PC-3 (cell line): Measurements from ENCODE around the gene ALPK1. TPM values are rescaled to one million over a fixed set of nuclear protein-coding genes. Genes with fewer than 3 reads are reported as not detected.
A peak's percentile ranks its signal among the peaks of the same experiment; 100 is the strongest.

Source experiments
- ATAC-seq: fragments of 200-7000 bp; cut with Tn5 transposase; 2 replicates; pipeline ENCODE4 v1.9.1; 2020; ENCODE audit warnings: mild to moderate bottlenecking, moderate library complexity
- BruUV-seq: library from RNA; stranded (reverse); fragments of 400-500 nt; replicated peaks from 2 replicates; lab custom pipeline; 2021; lab: Mats Ljungman, UMichigan
- CTCF ChIA-PET: fragments of 300-600 bp; sonication (Branson Sonifier 250); formaldehyde crosslinking; loops from one replicate; lab custom pipeline; 2022; ENCODE audit warnings: antibody characterized with exemption; lab: Charles Lee
- POLR2A ChIA-PET: fragments of 300-600 bp; sonication (Branson Sonifier 250); formaldehyde crosslinking; loops from one replicate; lab custom pipeline; 2022; ENCODE audit warnings: antibody characterized with exemption; ENCODE audit not compliant: unreplicated experiment; lab: Charles Lee
- DNase-seq: peaks from one replicate; pipeline ENCODE4 v3.0.0-alpha.2; 2015
- H2AFZ ChIP-seq: fragments of 300-600 bp; sonication (generic); 2 replicates; pipeline ENCODE4 v1.6.0; 2016; ENCODE audit warnings: antibody characterized with exemption, low read length
- H3F3A ChIP-seq: fragments of 300-600 bp; sonication (generic); one replicate; pipeline ENCODE4 v1.6.0; 2017; ENCODE audit warnings: antibody characterized with exemption, low read length, control low read depth, mild to moderate bottlenecking; ENCODE audit not compliant: unreplicated experiment
- H3K27ac ChIP-seq: fragments of 300-600 bp; sonication (generic); 2 replicates; pipeline ENCODE4 v1.5.1; 2016; ENCODE audit warnings: mild to moderate bottlenecking, low read length
- H3K27me3 ChIP-seq: fragments of 300-600 bp; sonication (generic); 2 replicates; pipeline ENCODE4 v1.6.1; 2016; ENCODE audit warnings: low read length, mixed read lengths
- H3K36me3 ChIP-seq: fragments of 300-600 bp; sonication (generic); 2 replicates; pipeline ENCODE4 v1.6.1; 2016; ENCODE audit warnings: low read depth, mixed run types, low read length, mixed read lengths
- H3K4me1 ChIP-seq: fragments of 300-600 bp; sonication (generic); 2 replicates; pipeline ENCODE4 v1.5.1; 2016; ENCODE audit warnings: low read length; ENCODE audit not compliant: insufficient read depth
- H3K4me2 ChIP-seq: fragments of 300-600 bp; sonication (generic); 2 replicates; pipeline ENCODE4 v1.6.0; 2016; ENCODE audit warnings: low read length
- H3K4me3 ChIP-seq: fragments of 300-600 bp; sonication (generic); 2 replicates; pipeline ENCODE4 v1.5.1; 2016; ENCODE audit warnings: mild to moderate bottlenecking, low read length, mixed read lengths
- H3K79me2 ChIP-seq: fragments of 300-600 bp; sonication (generic); 2 replicates; pipeline ENCODE4 v1.6.1; 2017; ENCODE audit warnings: low read length, mixed read lengths
- H3K9ac ChIP-seq: fragments of 300-600 bp; sonication (generic); 2 replicates; pipeline ENCODE4 v1.6.0; 2016; ENCODE audit warnings: mild to moderate bottlenecking, low read length
- H3K9me2 ChIP-seq: fragments of 300-600 bp; sonication (generic); replicated peaks from 2 replicates; pipeline ENCODE4 v1.6.1; 2016; ENCODE audit warnings: mixed run types, low read length, mixed read lengths
- H3K9me3 ChIP-seq: fragments of 300-600 bp; sonication (generic); 2 replicates; pipeline ENCODE4 v1.6.1; 2016; ENCODE audit warnings: low read length, mixed read lengths
- H4K20me1 ChIP-seq: fragments of 300-600 bp; sonication (generic); 2 replicates; pipeline ENCODE4 v1.6.1; 2016; ENCODE audit warnings: low read length, mixed read lengths
- CTCF ChIP-seq: fragments of 300-600 bp; sonication (generic); conservative IDR thresholded peaks from 2 replicates; pipeline ENCODE4 v1.5.1; 2017; ENCODE audit warnings: antibody characterized with exemption, low read depth, mild to moderate bottlenecking, low read length
- EZH2 ChIP-seq: fragments of 300-600 bp; sonication (generic); IDR thresholded peaks from one replicate; pipeline ENCODE4 v1.6.1; 2017; ENCODE audit warnings: antibody characterized with exemption, mild to moderate bottlenecking, low read length; ENCODE audit not compliant: unreplicated experiment
- EZH2phosphoT487 ChIP-seq: fragments of 300-600 bp; sonication (generic); IDR thresholded peaks from 2 replicates; pipeline ENCODE4 v1.6.1; 2018; ENCODE audit warnings: mild to moderate bottlenecking, antibody characterized with exemption, low read length, borderline replicate concordance
- intact Hi-C: fragments of 100-400 bp; cut with micrococcal nuclease; formaldehyde crosslinking; loops from 2 replicates; pipeline ENCODE4 v1.9.0; 2023
- total RNA-seq: library from RNA; depleted of rRNA; stranded (reverse); fragments of >200 nt; gene quantifications from 2 replicates; pipeline ENCODE4 v1.2.3, GENCODE V29; 2014

ALPK1 gene
- total RNA-seq, 1 experiment from 2014 or later = 4.2 TPM

DNA sequence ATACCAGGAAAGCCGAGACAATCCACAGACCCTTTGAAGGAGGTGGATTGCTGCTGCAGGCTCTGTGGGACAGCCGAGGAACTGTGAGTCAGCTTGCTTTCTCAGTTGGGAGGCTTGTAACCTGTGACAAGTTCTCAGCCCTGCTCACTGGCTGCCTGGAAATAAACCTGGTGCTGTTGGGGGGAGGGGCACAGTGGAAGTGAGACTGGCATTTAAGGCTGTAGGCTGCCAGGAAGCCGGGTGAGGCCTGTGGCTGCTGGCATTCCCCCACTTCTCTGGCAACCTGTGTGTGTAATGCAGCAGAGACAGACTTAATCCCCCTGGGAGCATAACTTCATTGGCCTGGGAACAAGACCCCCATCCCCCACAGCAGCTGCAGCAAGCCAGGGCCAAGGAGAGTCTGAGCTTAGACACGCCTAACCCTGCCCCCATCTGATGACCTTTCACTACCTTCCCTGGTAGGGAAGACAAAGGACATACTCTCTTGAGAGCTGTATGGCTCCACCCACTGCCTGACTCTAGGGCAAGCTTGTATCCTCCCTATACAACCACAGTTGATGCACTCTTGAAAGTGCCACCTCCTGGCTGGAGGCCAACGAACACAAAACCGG, 64.1 kb downstream of the ALPK1 start:
- Histone ChIP-seq H4K20me1 (no peaks in the 10 kb centered on the region), H3K9ac (no peak overlapping the region), H3K4me1 (0 out of 2 replicates have a peak, but pooled peaks cover 4% of the 10 kb centered on the region), H3K4me3 (no peak overlapping the region), H3K79me2 (no peaks in the 10 kb centered on the region), H3K9me3 (no peaks in the 10 kb centered on the region), H3K27ac (peak overlapping the region; percentile 23), H3K27me3 (no peaks in the 10 kb centered on the region), H3K36me3 (no peaks in the 10 kb centered on the region), H2AFZ (no peak overlapping the region), H3F3A (no peaks in the 10 kb centered on the region), H3K4me2 (peak overlapping the region; percentile 28), H3K9me2 (no peaks in the 10 kb centered on the region)
- ChIA-PET POLR2A (no interaction called here), CTCF (no interaction called here)
- ATAC-seq = no peak
- TF ChIP-seq CTCF = no peak
- no peak for TF ChIP-seq EZH2phosphoT487
- TF ChIP-seq EZH2 = no peak
- no TSS peak for BruUV-seq
- intact Hi-C loops = no loop called here
- DNase-seq = peak; percentile 55

GRCh38 chr4:112370466-112370865, 73.3 kb downstream of the ALPK1 start:
- intact Hi-C loops = no loop called here
- Histone ChIP-seq H3K36me3 (no peaks in the 10 kb centered on the region), H2AFZ (no peak overlapping the region), H3K4me2 (no peak overlapping the region), H3K9ac (no peak overlapping the region), H3K79me2 (no peaks in the 10 kb centered on the region), H3K27me3 (no peaks in the 10 kb centered on the region), H3K9me2 (no peaks in the 10 kb centered on the region), H4K20me1 (no peaks in the 10 kb centered on the region), H3F3A (no peaks in the 10 kb centered on the region), H3K4me3 (no peak overlapping the region), H3K9me3 (no peaks in the 10 kb centered on the region), H3K4me1 (no peaks in the 10 kb centered on the region), H3K27ac (no peak overlapping the region)
- CTCF ChIA-PET = no interaction called here
- no TSS peak for BruUV-seq
- DNase-seq = no peak
- ATAC-seq = no peak
- TF ChIP-seq EZH2 = no peak
- POLR2A ChIA-PET = no interaction called here

- H3K27me3 ChIP-seq = no peaks in the 10 kb centered on the region
- H3K4me1 ChIP-seq = no peaks in the 10 kb centered on the region
- no peaks in the 10 kb centered on the region for H3K79me2 ChIP-seq
- DNase-seq (no peak), ATAC-seq (no peak)
- no peaks in the 10 kb centered on the region for H3K9me3 ChIP-seq
- no peak overlapping the region for H3K27ac ChIP-seq
- no peaks in the 10 kb centered on the region for H3F3A ChIP-seq
- H3K36me3 ChIP-seq = no peaks in the 10 kb centered on the region
- BruUV-seq = no TSS peak
- intact Hi-C loops = no loop called here
- TF ChIP-seq EZH2phosphoT487 = no peak
- TF ChIP-seq EZH2 = no peak
- no peak for TF ChIP-seq CTCF
- CTCF ChIA-PET = no interaction called here
- H2AFZ ChIP-seq = no peak overlapping the region
- no peaks in the 10 kb centered on the region for H4K20me1 ChIP-seq
- H3K4me2 ChIP-seq = no peak overlapping the region
- H3K9me2 ChIP-seq = no peaks in the 10 kb centered on the region
- H3K4me3 ChIP-seq = no peak overlapping the region
- no peak overlapping the region for H3K9ac ChIP-seq
- POLR2A ChIA-PET = no interaction called here
Measured at GRCh38 chr4:112371361-112371760, 74.2 kb downstream of the ALPK1 start.
